DND-41 (cell line): ENCODE results near the gene OSBPL3.
"Not testable (repeated sequence)": the region's sequence is repeated elsewhere in the genome, so short reads cannot be mapped to it uniquely, and the experiment has no call there.

ENCODE experiments used
- ATAC-seq: fragments of 200-7000 bp; cut with Tn5 transposase; 3 replicates; pipeline ENCODE4 v1.9.1; 2021; ENCODE audit warnings: low read depth; ENCODE audit not compliant: insufficient read depth
- DNase-seq: peaks from one replicate; pipeline ENCODE4 v3.0.0-alpha.2; 2020
- H2AFZ ChIP-seq: 2 replicates; pipeline ENCODE4 v1.6.0; 2012; ENCODE audit warnings: low read depth, low read length
- H3K27ac ChIP-seq: 2 replicates; pipeline ENCODE4 v1.5.1; 2012; ENCODE audit warnings: low read length, inconsistent platforms
- H3K27me3 ChIP-seq: fragments of 200-600 bp; sonication (generic); 2 replicates; pipeline ENCODE4 v1.6.0; 2012; ENCODE audit warnings: low read length, mild to moderate bottlenecking, inconsistent platforms; ENCODE audit not compliant: insufficient read depth, poor library complexity
- H3K36me3 ChIP-seq: 2 replicates; pipeline ENCODE4 v1.5.1; 2012; ENCODE audit warnings: low read length, inconsistent platforms; ENCODE audit not compliant: insufficient read depth
- H3K4me1 ChIP-seq: 2 replicates; pipeline ENCODE4 v1.5.1; 2012; ENCODE audit warnings: mild to moderate bottlenecking, low read length; ENCODE audit not compliant: insufficient read depth
- H3K4me2 ChIP-seq: 2 replicates; pipeline ENCODE4 v1.6.0; 2012; ENCODE audit warnings: mild to moderate bottlenecking, moderate library complexity, low read length, inconsistent platforms; ENCODE audit not compliant: insufficient read depth
- H3K4me3 ChIP-seq, 2 experiments: fragments of 200-600 bp in 1 of 2; shearing (Covaris generic) in 1 of 2; 2 replicates each; pipeline ENCODE4 v1.5.1; 2012 to 2016; ENCODE audit warnings: inconsistent platforms in 2 of 2, low read length in 2 of 2, mild to moderate bottlenecking in 2 of 2, low read depth in 1 of 2, moderate library complexity in 1 of 2
- H3K79me2 ChIP-seq: 2 replicates; pipeline ENCODE4 v1.6.0; 2012; ENCODE audit warnings: low read length, inconsistent platforms; ENCODE audit not compliant: insufficient read depth
- H3K9ac ChIP-seq: 2 replicates; pipeline ENCODE4 v1.6.0; 2012; ENCODE audit warnings: low read depth, mild to moderate bottlenecking, inconsistent platforms, low read length, moderate library complexity
- H3K9me3 ChIP-seq: 2 replicates; pipeline ENCODE4 v1.5.1; 2012; ENCODE audit warnings: low read length, moderate library complexity, mild to moderate bottlenecking, inconsistent platforms; ENCODE audit not compliant: insufficient read depth, severe bottlenecking
- H4K20me1 ChIP-seq: 2 replicates; pipeline ENCODE4 v1.6.0; 2012; ENCODE audit warnings: low read length; ENCODE audit not compliant: insufficient read depth
- EZH2 ChIP-seq: IDR thresholded peaks from 3 replicates; pipeline ENCODE4 v1.6.1; 2012; ENCODE audit warnings: borderline replicate concordance, low read depth, mild to moderate bottlenecking, moderate library complexity, low read length, inconsistent platforms; ENCODE audit not compliant: severe bottlenecking
- TF ChIP-seq, protein P1 (sequence below): IDR thresholded peaks from 2 replicates; pipeline ENCODE4 v1.5.1; 2012; ENCODE audit warnings: borderline replicate concordance, low read length, moderate library complexity, mild to moderate bottlenecking; ENCODE audit not compliant: poor library complexity, severe bottlenecking; ENCODE audit errors: extremely low read depth

OSBPL3 gene

DNA sequence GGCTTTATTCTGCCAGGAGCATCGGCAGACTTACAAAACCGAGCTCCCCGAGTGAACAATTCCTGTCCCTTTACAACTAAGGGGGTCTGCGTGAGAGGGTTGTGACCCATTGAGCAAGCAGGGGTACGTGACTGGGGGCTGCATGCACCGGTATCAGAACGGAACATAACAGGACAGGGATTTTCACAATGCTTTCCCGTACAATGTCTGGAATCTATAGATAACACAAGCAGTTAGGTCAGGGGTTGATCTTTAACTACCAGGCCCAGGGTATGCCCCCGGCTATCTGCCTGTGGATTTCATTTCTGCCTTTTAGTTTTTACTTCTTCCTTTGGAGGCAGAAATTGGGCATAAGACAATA lies 184.6 kb downstream of the OSBPL3 start:
- Histone ChIP-seq H3K9ac (no peak overlapping the region), H2AFZ (no peak overlapping the region)

DNA sequence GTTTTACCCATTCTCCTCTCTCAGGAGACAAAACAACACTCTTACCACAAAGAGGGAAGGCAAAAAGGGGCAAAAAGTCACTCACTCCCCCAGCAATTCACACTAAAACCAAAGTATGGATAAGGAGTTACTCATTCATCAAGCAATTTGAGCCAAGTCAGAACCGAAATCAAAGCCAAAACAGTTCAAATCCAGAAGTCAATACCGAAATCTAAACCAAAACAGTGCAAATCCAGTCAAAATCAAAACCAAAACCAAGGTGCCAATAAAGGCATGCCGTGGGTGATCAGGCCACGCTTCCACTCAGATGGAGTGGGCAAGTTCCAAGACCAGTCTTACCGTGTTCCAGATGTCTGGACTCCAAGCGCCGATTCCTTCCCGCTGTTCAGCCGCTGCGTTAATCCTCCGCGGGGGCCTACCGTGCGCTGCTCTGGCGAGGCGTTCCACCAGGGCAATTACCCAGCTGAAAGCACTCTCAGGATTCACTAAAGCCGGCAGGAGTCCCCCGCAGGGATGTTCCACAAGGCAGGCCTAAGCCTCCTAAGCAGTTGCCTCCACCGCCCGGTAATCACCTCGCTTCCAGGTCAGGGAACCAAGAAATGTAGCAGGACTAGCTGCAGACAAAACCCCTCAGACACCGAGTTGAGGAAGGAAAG lies 185.1 kb downstream of the OSBPL3 start:
- H2AFZ ChIP-seq, H3K9me3 ChIP-seq, H3K4me1 ChIP-seq, H3K36me3 ChIP-seq, H3K9ac ChIP-seq, H4K20me1 ChIP-seq, H3K79me2 ChIP-seq, DNase-seq, H3K27ac ChIP-seq, H3K4me2 ChIP-seq, H3K4me3 ChIP-seq, ATAC-seq, H3K27me3 ChIP-seq: not testable (repeated sequence)

More for the DNA sequence above, 184.6 kb downstream of the OSBPL3 start:
- Histone ChIP-seq H3K4me1 (peaks cover 8% of the 10 kb centered on the region), H3K27ac (no peak overlapping the region), H3K79me2 (no peaks in the 10 kb centered on the region), H3K4me2 (no peak overlapping the region), H3K27me3 (no peaks in the 10 kb centered on the region), H3K4me3 (no peak overlapping the region), H4K20me1 (no peaks in the 10 kb centered on the region), H3K36me3 (peaks cover 5% of the 10 kb centered on the region; the same call in 1 of the 2 replicates), H3K9me3 (no peaks in the 10 kb centered on the region)
- no peak for TF ChIP-seq EZH2
- TF ChIP-seq, protein P1, sequence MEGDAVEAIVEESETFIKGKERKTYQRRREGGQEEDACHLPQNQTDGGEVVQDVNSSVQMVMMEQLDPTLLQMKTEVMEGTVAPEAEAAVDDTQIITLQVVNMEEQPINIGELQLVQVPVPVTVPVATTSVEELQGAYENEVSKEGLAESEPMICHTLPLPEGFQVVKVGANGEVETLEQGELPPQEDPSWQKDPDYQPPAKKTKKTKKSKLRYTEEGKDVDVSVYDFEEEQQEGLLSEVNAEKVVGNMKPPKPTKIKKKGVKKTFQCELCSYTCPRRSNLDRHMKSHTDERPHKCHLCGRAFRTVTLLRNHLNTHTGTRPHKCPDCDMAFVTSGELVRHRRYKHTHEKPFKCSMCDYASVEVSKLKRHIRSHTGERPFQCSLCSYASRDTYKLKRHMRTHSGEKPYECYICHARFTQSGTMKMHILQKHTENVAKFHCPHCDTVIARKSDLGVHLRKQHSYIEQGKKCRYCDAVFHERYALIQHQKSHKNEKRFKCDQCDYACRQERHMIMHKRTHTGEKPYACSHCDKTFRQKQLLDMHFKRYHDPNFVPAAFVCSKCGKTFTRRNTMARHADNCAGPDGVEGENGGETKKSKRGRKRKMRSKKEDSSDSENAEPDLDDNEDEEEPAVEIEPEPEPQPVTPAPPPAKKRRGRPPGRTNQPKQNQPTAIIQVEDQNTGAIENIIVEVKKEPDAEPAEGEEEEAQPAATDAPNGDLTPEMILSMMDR = no peak
- ATAC-seq (no peak), DNase-seq (no peak)

DNA sequence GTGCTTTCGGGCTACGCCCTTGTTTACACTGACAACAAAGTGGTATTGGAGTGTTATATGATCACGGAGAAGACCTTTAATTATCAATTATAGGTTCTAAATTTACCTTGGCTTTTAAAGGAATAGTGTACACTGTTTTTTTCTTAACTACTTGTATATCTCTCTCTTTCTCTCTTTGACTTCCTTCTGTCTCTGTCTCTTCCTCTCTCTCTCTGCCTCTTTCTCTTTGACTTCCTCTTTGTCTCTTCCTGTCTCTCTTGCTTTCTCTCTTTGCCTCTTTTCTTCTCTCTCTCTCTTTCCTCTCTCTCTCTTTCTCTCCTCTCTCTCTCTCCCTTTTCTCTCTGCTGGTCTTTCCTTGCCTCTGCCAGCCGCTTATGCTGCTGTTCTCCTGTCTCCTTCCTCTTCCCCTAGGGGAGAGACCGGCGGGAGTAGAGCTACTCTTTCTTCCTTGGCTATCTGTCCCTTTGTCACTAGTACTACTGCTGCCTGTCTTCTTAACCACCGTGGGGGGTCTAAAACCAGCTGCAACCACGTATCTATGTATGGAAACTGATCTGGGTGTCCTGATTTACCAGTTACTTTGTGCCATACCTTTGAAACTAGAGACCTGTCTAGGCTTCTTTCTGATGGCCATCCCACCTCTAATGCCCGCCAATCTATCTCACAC lies 185.9 kb downstream of the OSBPL3 start:
- DNase-seq (peak; percentile 35), ATAC-seq (peak; percentile 83)
- Histone ChIP-seq H3K36me3 (peaks cover 5% of the 10 kb centered on the region; the same call in 1 of the 2 replicates), H3K9me3 (no peaks in the 10 kb centered on the region), H3K4me2 (no peak overlapping the region), H4K20me1 (no peaks in the 10 kb centered on the region), H2AFZ (no peak overlapping the region), H3K27me3 (no peaks in the 10 kb centered on the region), H3K4me1 (peaks cover 8% of the 10 kb centered on the region), H3K4me3 (no peak overlapping the region), H3K79me2 (no peaks in the 10 kb centered on the region), H3K9ac (no peak overlapping the region), H3K27ac (no peak overlapping the region)
- TF ChIP-seq, protein P1 = no peak
- TF ChIP-seq EZH2 = no peak

DNA sequence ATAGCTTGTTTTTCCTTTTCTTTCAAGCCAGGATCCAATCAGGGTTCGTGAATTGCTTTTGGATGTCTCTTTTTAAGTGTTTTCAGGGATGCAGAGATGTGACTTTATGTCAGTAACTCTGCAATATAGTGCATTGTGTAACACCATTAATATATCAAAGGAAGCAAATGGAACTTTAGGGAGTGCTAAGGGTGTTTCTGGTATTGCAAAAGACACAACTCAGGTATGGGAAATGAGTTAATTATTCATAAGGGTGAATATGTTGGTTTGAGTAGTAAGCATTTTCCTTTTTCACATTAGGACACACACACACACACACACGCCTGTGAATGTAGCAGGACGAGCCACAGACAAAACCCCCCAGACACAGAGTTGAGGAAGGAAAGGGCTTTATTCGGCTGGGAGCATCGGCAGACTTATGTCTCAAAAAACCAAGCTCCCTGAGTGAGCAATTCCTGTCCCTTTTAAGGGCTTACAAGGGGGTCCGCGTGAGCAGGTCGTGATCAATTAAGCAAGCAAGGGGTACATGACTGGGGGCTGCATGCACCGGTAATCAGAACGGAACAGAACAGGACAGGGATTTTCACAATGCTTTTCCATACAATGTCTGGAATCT lies 190.9 kb downstream of the OSBPL3 start:
- Histone ChIP-seq H3K36me3 (no peaks in the 10 kb centered on the region), H3K27me3 (no peaks in the 10 kb centered on the region), H3K27ac (no peak overlapping the region), H3K4me2 (no peak overlapping the region), H3K4me1 (peaks cover 3% of the 10 kb centered on the region), H3K9me3 (no peaks in the 10 kb centered on the region), H4K20me1 (no peaks in the 10 kb centered on the region), H3K9ac (no peak overlapping the region), H2AFZ (no peak overlapping the region), H3K4me3 (no peak overlapping the region), H3K79me2 (no peaks in the 10 kb centered on the region)
- ATAC-seq = no peak
- DNase-seq = no peak
- TF ChIP-seq, protein P1 = no peak
- no peak for TF ChIP-seq EZH2
